GM12801 (cell line): ENCODE data around the gene C5orf34.

Experiments used
- TF ChIP-seq, protein P1 (sequence below): IDR thresholded peaks from one replicate; pipeline ENCODE4 v1.5.1; 2011; ENCODE audit warnings: control low read depth; ENCODE audit not compliant: insufficient read length; ENCODE audit errors: extremely low read depth

The C5orf34 gene

DNA sequence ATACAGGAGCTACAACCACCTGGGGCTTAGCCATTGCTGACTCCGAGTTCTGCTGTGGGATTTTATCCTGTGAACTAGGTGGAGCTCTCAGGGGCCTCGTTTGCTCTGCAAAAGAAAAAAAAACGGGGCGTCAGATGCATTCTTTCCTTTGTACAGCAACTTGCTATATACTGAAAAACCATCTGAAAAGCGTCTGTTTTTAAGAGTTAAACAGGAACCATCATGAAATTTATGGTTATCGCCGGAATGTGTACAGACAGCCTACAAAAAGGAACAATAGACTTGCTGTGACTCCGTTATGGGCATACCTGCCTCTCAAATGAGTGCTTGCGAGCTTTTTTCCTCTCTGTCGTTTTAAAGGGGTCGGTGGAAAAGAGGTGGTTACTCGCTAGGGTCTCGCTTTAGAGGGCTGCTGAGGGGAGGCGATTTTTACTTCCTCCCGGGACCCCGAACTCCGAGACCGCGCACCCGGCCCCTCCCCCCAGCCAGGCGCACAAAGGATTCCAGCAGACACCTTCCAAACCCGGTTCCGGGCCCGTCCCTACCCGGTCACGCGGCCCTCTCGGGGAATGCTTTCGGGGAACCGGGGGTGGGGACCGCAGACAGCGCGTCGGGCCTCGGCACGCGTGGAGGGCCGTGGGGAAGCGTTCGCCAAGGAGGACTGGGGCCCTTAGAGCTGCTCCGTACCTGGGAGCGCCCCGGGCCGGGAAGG, 41.1 kb upstream of the C5orf34 start:
- TF ChIP-seq, protein P1, sequence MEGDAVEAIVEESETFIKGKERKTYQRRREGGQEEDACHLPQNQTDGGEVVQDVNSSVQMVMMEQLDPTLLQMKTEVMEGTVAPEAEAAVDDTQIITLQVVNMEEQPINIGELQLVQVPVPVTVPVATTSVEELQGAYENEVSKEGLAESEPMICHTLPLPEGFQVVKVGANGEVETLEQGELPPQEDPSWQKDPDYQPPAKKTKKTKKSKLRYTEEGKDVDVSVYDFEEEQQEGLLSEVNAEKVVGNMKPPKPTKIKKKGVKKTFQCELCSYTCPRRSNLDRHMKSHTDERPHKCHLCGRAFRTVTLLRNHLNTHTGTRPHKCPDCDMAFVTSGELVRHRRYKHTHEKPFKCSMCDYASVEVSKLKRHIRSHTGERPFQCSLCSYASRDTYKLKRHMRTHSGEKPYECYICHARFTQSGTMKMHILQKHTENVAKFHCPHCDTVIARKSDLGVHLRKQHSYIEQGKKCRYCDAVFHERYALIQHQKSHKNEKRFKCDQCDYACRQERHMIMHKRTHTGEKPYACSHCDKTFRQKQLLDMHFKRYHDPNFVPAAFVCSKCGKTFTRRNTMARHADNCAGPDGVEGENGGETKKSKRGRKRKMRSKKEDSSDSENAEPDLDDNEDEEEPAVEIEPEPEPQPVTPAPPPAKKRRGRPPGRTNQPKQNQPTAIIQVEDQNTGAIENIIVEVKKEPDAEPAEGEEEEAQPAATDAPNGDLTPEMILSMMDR = no peak

DNA sequence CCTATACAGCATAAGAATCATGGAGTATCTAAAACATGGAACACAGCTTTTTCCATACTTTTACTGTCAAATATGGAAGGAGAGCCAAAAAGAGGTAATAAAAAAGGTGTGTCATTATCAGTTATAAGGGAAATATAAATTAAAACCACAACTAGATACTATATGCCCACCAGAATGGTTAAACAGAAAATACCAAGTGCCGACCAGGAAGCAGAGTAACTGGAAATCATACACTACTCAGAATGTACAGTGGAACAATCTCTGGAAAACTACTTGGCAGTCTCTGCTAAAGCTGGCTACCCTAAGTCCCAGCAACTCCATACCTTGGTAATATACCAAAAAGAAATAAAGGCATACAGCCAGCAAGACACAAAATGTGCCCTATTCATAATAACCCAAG, 39.5 kb upstream of the C5orf34 start:
- TF ChIP-seq, protein P1 = no peak

DNA sequence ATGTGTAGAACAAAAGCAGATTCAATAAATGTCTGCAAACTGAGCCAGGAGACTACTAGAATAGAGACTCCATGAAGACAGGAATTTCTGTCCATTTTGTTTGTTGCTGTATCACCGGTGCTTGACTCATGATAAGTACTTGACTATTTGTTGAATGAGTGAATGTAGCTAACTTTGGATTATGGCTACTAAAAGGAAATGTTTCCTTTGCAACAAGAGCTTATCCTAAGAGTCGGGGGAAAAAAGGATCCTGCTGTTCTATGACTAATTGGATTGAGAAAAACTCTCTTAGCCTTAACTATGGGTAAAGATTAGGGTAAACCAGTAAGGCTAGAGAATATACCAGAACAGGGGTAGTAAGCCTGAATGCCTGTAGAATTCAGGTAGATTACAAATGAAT, 38.4 kb upstream of the C5orf34 start:
- TF ChIP-seq, protein P1 = no peak

DNA sequence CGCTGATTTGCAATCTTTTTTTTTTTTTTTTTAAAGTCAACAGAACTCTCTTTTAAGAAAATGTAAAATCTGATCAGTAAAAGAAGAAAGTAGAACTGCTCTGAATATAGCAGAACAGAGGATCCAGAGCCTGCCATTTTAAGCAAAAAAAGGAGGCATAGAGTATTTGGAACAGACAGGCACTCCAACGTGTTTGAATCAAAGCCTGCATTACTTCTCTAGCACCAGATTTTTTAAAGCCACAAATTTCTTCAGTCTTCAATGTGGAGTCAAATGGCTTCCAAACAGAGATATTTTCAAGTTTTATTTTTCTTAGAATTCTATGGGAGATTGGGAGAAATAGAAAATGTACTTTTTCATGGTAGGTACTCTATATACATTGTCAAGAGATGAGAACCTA, 36.8 kb upstream of the C5orf34 start:
- TF ChIP-seq, protein P1 = no peak

DNA sequence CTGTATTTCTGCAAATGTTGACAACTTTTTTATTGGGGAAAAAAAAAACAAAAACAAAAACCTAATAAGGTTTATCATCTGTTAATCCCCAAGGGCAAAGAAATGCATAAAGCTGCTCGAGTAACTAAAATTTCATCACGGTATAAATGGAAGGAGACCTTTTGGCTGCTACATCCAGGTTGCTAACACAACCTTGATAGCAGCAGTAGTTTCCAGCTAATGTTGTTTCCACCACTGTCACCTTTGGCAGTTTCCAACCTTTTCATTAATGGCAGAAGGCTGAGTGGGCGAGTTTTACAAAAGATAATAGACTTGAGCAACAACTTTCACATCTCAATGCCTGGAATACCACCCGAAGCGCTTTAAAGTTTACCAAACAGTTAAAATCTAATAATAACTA, 33.4 kb upstream of the C5orf34 start:
- TF ChIP-seq, protein P1 = no peak

DNA sequence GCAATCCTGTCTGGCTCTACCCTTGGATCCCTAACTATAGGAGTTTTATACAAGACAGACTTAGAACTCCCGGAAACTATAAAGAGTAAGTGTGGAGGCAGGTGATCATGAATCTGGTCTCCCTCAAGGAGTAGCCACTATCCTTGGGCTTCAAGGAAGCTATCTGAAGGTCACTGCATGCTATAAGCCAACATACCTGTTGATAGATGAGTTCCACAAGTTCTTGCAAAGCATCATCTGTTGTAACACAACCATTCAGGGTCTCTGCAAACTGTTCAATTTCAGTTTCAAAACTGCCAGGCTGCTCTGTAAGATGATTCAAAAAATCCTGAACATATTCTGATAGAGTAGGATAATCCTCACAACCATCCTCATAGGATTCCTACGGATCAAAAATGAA, 32.6 kb upstream of the C5orf34 start:
- TF ChIP-seq, protein P1 = no peak

DNA sequence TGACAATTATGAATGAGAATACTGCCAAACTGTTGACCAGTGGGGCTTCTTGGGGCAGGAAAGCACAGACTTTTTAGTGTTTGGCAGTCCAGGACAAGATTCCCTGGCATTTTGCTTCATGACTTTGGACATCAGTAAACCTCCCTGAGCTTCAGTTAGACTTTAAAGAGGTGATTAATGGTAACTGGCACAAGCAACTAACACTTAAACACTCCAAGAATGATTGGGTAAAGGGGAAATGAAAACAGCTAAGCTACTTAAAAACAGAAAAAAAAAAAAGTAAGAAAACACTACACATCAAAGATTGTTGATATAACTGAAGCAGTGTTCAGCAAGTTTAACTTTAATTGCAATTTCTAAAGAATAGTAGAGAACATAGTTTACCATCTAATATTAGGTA, 28.5 kb upstream of the C5orf34 start:
- TF ChIP-seq, protein P1 = no peak

DNA sequence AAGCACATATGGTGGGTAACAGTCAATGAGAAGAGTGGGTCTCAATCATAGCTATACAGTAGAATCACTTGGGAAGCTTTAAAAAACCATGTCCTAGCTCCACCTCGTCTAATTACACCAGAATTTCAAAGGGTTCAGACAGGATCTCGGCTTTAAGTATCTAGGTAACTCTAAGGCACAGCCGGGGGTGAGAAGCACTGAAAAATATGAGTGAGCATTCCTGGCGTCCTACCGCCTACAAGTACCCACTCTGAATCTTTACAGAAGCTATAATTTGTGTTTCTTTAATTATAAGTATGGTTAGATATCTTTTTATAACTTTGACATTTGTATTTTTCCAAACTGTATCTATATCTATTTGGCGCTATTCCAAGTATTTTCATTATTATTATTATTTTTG, 25.8 kb upstream of the C5orf34 start:
- TF ChIP-seq, protein P1 = no peak
